NCI-H2081 (cell line): Measurements from ENCODE around the gene BORCS5.
"Not testable (repeated sequence)": the region's sequence is repeated elsewhere in the genome, so short reads cannot be mapped to it uniquely, and the experiment has no call there.

Source experiments
- DNase-seq, 2 experiments: peaks; one replicate each; lab custom pipeline; 2025; lab: John Stamatoyannopoulos, UW

The BORCS5 gene

GRCh38 chr12:12461923-12462315 is 105.0 kb downstream of the BORCS5 start:
- DNase-seq = no peak

GRCh38 chr12:12465522-12465921 is 108.6 kb downstream of the BORCS5 start:
- DNase-seq = no peak

- no peak for DNase-seq
Measured at GRCh38 chr12:12466157-12466556, 109.3 kb downstream of the BORCS5 start.

- no peak for DNase-seq
Measured at GRCh38 chr12:12467264-12467663, 110.4 kb downstream of the BORCS5 start.

- DNase-seq = no peak
Measured at GRCh38 chr12:12467688-12468261, 110.9 kb downstream of the BORCS5 start.

GRCh38 chr12:12468575-12468974 is 111.7 kb downstream of the BORCS5 start:
- no peak for DNase-seq

GRCh38 chr12:12469386-12469785 is 112.5 kb downstream of the BORCS5 start:
- no peak for DNase-seq

GRCh38 chr12:12470751-12471306 is 114.0 kb downstream of the BORCS5 start:
- no peak for DNase-seq

GRCh38 chr12:12471982-12472961 is 115.4 kb downstream of the BORCS5 start:
- not testable (repeated sequence) for DNase-seq

- no peak for DNase-seq
Measured at GRCh38 chr12:12473223-12473622, 116.3 kb downstream of the BORCS5 start.

GRCh38 chr12:12474471-12474928 is 117.6 kb downstream of the BORCS5 start:
- DNase-seq = no peak

GRCh38 chr12:12474931-12475795 is 118.3 kb downstream of the BORCS5 start:
- DNase-seq = no peak

- DNase-seq = no peak
Measured at GRCh38 chr12:12476857-12477531, 120.1 kb downstream of the BORCS5 start.

- no peak for DNase-seq
Measured at GRCh38 chr12:12477532-12477890, 120.6 kb downstream of the BORCS5 start.

- DNase-seq = no peak
Measured at GRCh38 chr12:12480074-12480473, 123.2 kb downstream of the BORCS5 start.

- no peak for DNase-seq
Measured at GRCh38 chr12:12481631-12482030, 124.8 kb downstream of the BORCS5 start.

GRCh38 chr12:12482150-12482761 is 125.4 kb downstream of the BORCS5 start:
- no peak for DNase-seq

GRCh38 chr12:12482959-12483358 is 126.1 kb downstream of the BORCS5 start:
- DNase-seq = peak in 1 of 2 experiments; percentile 13

GRCh38 chr12:12483438-12483837 is 126.6 kb downstream of the BORCS5 start:
- DNase-seq = no peak

GRCh38 chr12:12486661-12487240 is 129.9 kb downstream of the BORCS5 start:
- DNase-seq = no peak

- no peak for DNase-seq
Measured at GRCh38 chr12:12487490-12487889, 130.6 kb downstream of the BORCS5 start.
